Measurements from ENCODE around the gene BBS2.

Gene BBS2

GRCh38 chr16:56549744-56550385 lies 30.0 kb upstream of the BBS2 start:
- no peak for DNase-seq (ENCODE audit: low spot score)
- TF ChIP-seq CTCF (IDR thresholded peaks at IDR 0.05; ENCODE audit: poor library complexity, severe bottlenecking), result no peak
- Histone ChIP-seq H3K36me3 (ENCODE audit: low read depth) (no peaks in the 10 kb centered on the region), H3K27me3 (ENCODE audit: insufficient read depth, poor library complexity, severe bottlenecking) (no peaks in the 10 kb centered on the region), H3K4me1 (ENCODE audit: insufficient read depth, poor library complexity, severe bottlenecking) (peaks cover 22% of the 10 kb centered on the region), H3K4me3 (ENCODE audit: severe bottlenecking) (no peak overlapping the region), H3K27ac (ENCODE audit: poor library complexity, severe bottlenecking) (no peak overlapping the region), H3K9me3 (ENCODE audit: severe bottlenecking) (no peaks in the 10 kb centered on the region)
- ATAC-seq (ENCODE audit: low read depth), result no peak

- H3K4me3 ChIP-seq (ENCODE audit: severe bottlenecking), result no peak overlapping the region
- TF ChIP-seq CTCF (IDR thresholded peaks at IDR 0.05; ENCODE audit: poor library complexity, severe bottlenecking), result no peak
- H3K27me3 ChIP-seq (ENCODE audit: insufficient read depth, poor library complexity, severe bottlenecking), result no peaks in the 10 kb centered on the region
- ATAC-seq (ENCODE audit: low read depth) (no peak), DNase-seq (ENCODE audit: low spot score) (no peak)
- H3K9me3 ChIP-seq (ENCODE audit: severe bottlenecking), result no peaks in the 10 kb centered on the region
- no peak overlapping the region for H3K27ac ChIP-seq (ENCODE audit: poor library complexity, severe bottlenecking)
- peaks cover 22% of the 10 kb centered on the region for H3K4me1 ChIP-seq (ENCODE audit: insufficient read depth, poor library complexity, severe bottlenecking)
- H3K36me3 ChIP-seq (ENCODE audit: low read depth), result no peaks in the 10 kb centered on the region
These were observed 29.3 kb upstream of the BBS2 start for GRCh38 chr16:56549161-56549560.

- Histone ChIP-seq H3K4me3 (ENCODE audit: severe bottlenecking) (no peak overlapping the region), H3K27ac (ENCODE audit: poor library complexity, severe bottlenecking) (peak overlapping the region; percentile 93), H3K36me3 (ENCODE audit: low read depth) (no peaks in the 10 kb centered on the region), H3K27me3 (ENCODE audit: insufficient read depth, poor library complexity, severe bottlenecking) (no peaks in the 10 kb centered on the region), H3K4me1 (ENCODE audit: insufficient read depth, poor library complexity, severe bottlenecking) (peaks cover 22% of the 10 kb centered on the region), H3K9me3 (ENCODE audit: severe bottlenecking) (no peaks in the 10 kb centered on the region)
- no peak for TF ChIP-seq CTCF (IDR thresholded peaks at IDR 0.05; ENCODE audit: poor library complexity, severe bottlenecking)
- ATAC-seq (ENCODE audit: low read depth) (no peak), DNase-seq (ENCODE audit: low spot score) (no peak)
These were observed 28.2 kb upstream of the BBS2 start for GRCh38 chr16:56547949-56548567.

GRCh38 chr16:56547120-56547948 lies 27.5 kb upstream of the BBS2 start:
- H3K9me3 ChIP-seq (ENCODE audit: severe bottlenecking), result no peaks in the 10 kb centered on the region
- H3K27ac ChIP-seq (ENCODE audit: poor library complexity, severe bottlenecking), result peak overlapping the region; percentile 93
- peaks cover 22% of the 10 kb centered on the region for H3K4me1 ChIP-seq (ENCODE audit: insufficient read depth, poor library complexity, severe bottlenecking)
- DNase-seq (ENCODE audit: low spot score), result no peak
- H3K36me3 ChIP-seq (ENCODE audit: low read depth), result no peaks in the 10 kb centered on the region
- peak; percentile 88 for ATAC-seq (ENCODE audit: low read depth)
- no peak overlapping the region for H3K4me3 ChIP-seq (ENCODE audit: severe bottlenecking)
- TF ChIP-seq CTCF (IDR thresholded peaks at IDR 0.05; ENCODE audit: poor library complexity, severe bottlenecking), result no peak
- H3K27me3 ChIP-seq (ENCODE audit: insufficient read depth, poor library complexity, severe bottlenecking), result no peaks in the 10 kb centered on the region

Measured in RWPE2 (cell line).